ENCODE measurements around the gene NFAM1.

Gene NFAM1

DNA sequence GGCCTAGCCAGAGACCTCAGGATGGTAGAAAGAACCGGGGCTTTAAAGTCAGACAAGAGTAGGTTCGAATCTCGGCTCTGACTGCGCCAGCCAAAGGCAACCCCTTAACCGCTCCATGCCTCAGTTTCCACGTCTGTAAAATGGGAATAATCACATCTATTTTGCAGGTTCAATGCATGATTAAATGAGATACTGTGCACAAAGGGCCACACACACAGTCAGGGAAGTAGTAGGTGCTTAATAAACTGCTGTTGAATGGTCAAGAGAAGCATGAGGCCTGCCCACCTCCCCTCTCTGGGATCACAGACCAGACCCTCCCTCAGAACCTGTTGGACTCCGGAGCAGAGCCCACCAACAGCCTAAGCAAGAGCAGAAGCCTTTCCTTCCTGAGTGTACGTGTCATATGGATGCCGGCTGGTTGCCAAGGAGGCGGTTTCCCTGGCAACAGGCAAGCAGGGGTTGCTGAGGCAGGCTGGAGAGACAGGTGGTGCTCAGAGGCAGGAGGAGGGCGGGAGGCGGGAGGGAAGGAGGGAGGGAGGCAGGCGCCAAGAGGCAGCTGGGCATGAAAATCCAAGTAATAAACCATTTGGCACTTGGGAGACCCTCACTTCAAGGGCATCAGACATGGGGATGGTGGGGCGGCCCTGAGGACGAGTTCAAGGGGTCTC, 43.9 kb downstream of the NFAM1 start:
- Histone ChIP-seq H3K27me3 (ENCODE audit: control insufficient read depth in 1 of 2, insufficient read depth in 2 of 2, low read length in 2 of 2) (no peaks in the 10 kb centered on the region), H3K4me1 (ENCODE audit: insufficient read depth, low read length) (no peaks in the 10 kb centered on the region), H3K36me3 (ENCODE audit: insufficient read depth, low read length) (no peaks in the 10 kb centered on the region), H3K27ac (ENCODE audit: low read depth, low read length) (no peak overlapping the region), H3K9me3 (ENCODE audit: low read length) (no peaks in the 10 kb centered on the region), H3K9ac (ENCODE audit: low read length) (no peak overlapping the region), H3K4me3 (ENCODE audit: low read depth in 1 of 2, low read length in 2 of 2) (no peak overlapping the region)

DNA sequence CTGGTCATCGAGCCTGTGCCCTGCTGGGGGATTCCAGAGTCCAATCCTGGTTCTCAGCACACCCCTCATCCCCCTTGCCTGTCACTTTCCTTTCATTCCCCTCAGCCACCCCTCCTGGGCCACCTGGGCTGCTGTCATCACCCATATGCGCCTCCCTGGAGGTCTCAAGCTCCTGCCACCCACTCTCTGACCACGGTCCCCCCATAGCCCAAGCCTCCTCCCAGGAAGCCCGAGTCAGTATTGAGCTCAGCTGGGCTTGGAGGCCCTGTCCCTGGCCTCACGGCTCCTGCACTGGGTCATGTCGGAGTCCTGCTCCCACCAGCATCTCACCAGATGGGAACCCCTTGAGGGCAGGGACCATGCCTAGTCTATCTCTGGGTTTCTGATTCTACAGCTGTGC, 44.6 kb downstream of the NFAM1 start:
- no peaks in the 10 kb centered on the region for H3K36me3 ChIP-seq (ENCODE audit: insufficient read depth, low read length)

DNA sequence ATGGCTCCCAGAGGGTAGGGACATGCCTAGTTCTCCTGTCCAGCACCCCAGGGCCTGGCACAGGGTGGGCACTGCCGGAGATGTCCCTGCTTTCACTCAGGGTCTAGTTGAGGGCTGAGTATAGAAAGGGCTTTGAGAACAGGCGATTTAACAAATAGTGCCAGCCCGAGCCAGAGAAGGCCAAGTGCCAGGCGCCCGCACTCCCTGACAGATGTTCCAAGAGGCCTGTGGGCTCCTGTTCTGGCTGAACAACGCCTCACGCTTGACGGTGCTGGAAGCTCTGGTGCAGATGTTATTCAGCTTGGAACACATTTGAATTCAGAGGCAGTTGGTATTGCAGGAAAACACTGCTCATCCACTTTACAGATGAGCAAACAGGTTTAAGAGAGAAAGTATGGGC, 46.5 kb downstream of the NFAM1 start:
- H3K9me3 ChIP-seq (ENCODE audit: low read length), result no peaks in the 10 kb centered on the region
- H3K27me3 ChIP-seq (ENCODE audit: control insufficient read depth in 1 of 2, insufficient read depth in 2 of 2, low read length in 2 of 2), result no peaks in the 10 kb centered on the region
- no peaks in the 10 kb centered on the region for H3K36me3 ChIP-seq (ENCODE audit: insufficient read depth, low read length)
- H3K4me1 ChIP-seq (ENCODE audit: insufficient read depth, low read length), result no peaks in the 10 kb centered on the region
- H3K4me3 ChIP-seq (ENCODE audit: low read depth in 1 of 2, low read length in 2 of 2), result no peak overlapping the region
- no peak overlapping the region for H3K9ac ChIP-seq (ENCODE audit: low read length)
- H3K27ac ChIP-seq (ENCODE audit: low read depth, low read length), result no peak overlapping the region

More for the DNA sequence above, 44.6 kb downstream of the NFAM1 start:
- Histone ChIP-seq H3K9me3 (ENCODE audit: low read length) (no peaks in the 10 kb centered on the region), H3K4me3 (ENCODE audit: low read depth in 1 of 2, low read length in 2 of 2) (no peak overlapping the region), H3K9ac (ENCODE audit: low read length) (no peak overlapping the region), H3K4me1 (ENCODE audit: insufficient read depth, low read length) (no peaks in the 10 kb centered on the region), H3K27ac (ENCODE audit: low read depth, low read length) (no peak overlapping the region), H3K27me3 (ENCODE audit: control insufficient read depth in 1 of 2, insufficient read depth in 2 of 2, low read length in 2 of 2) (no peaks in the 10 kb centered on the region)

DNA sequence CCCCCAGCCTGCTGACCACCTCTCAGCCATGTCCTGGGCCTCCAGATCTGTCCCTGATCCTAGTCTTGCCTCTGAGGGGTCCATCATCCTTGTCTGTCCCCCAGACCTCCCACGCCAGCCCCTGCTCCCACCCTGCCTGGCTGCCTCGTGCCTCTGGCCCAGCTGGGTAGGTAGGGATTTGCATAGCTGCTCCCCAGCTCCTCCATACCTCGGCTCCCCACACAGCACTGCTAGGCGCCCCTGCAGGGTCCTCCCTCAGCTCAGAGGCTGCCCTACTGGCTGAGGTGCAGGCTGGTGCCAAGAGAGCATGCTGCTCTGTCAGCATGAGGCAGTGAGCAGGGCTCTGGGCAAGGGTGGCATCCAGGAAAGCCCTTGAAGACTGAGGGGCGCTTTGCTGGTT, 47.7 kb downstream of the NFAM1 start:
- Histone ChIP-seq H3K4me3 (ENCODE audit: low read depth in 1 of 2, low read length in 2 of 2) (no peak overlapping the region), H3K27ac (ENCODE audit: low read depth, low read length) (no peak overlapping the region), H3K4me1 (ENCODE audit: insufficient read depth, low read length) (no peaks in the 10 kb centered on the region), H3K27me3 (ENCODE audit: control insufficient read depth in 1 of 2, insufficient read depth in 2 of 2, low read length in 2 of 2) (no peaks in the 10 kb centered on the region), H3K9me3 (ENCODE audit: low read length) (no peaks in the 10 kb centered on the region), H3K36me3 (ENCODE audit: insufficient read depth, low read length) (no peaks in the 10 kb centered on the region), H3K9ac (ENCODE audit: low read length) (no peak overlapping the region)

DNA sequence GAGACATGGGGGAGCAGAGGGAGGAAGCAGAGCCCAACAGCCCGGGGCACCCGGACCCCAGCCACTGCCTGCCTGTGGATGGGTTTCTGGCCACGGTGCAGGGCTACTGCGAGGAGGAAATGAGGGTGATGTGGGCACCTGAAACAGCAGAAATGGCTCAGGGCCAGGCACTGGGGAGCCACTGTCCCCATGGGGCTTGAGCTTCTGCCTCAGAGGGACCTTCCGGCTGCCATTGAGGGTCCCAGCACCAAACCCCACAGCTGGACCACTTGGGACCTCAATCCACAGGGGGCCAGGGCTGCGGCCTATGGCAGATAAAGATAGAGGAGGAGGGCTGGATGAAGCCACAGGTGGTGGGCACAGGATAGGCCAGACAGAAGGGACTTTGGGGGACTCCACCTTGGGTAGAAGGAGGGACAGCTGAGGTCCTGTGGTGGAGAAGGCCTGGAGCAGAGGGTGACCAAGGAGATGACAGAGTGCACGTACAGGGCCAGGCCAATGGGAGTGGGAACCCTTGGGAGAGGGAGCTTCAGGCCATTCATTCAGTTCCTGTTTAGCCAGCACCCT, 48.3 kb downstream of the NFAM1 start:
- H3K9ac ChIP-seq (ENCODE audit: low read length), result no peak overlapping the region
- H3K4me3 ChIP-seq (ENCODE audit: low read depth in 1 of 2, low read length in 2 of 2), result no peak overlapping the region
- no peak overlapping the region for H3K27ac ChIP-seq (ENCODE audit: low read depth, low read length)
- no peaks in the 10 kb centered on the region for H3K9me3 ChIP-seq (ENCODE audit: low read length)
- H3K27me3 ChIP-seq (ENCODE audit: control insufficient read depth in 1 of 2, insufficient read depth in 2 of 2, low read length in 2 of 2), result no peaks in the 10 kb centered on the region
- no peaks in the 10 kb centered on the region for H3K4me1 ChIP-seq (ENCODE audit: insufficient read depth, low read length)
- H3K36me3 ChIP-seq (ENCODE audit: insufficient read depth, low read length), result no peaks in the 10 kb centered on the region

DNA sequence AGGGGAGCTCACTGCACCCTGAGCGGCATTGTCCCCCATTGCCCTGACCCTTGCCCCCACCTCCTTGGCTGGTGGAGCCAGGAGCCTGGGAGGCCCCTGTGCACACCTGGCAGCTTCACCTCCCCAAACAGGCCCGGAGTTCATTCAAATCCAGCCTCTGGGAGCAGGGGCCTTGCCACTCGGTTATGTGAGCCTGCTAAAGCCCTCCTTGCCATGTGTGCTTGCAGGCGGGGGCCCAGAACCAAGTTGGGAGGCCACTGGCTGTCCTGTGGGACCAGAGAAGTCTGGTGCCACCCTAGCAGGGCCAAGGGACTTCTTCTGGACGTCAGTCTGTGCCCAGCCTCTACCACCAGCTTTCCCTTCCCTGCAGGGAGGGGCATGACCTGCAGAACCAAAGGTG, 48.9 kb downstream of the NFAM1 start:
- Histone ChIP-seq H3K36me3 (ENCODE audit: insufficient read depth, low read length) (no peaks in the 10 kb centered on the region), H3K9ac (ENCODE audit: low read length) (no peak overlapping the region), H3K27ac (ENCODE audit: low read depth, low read length) (no peak overlapping the region), H3K4me1 (ENCODE audit: insufficient read depth, low read length) (no peaks in the 10 kb centered on the region), H3K4me3 (ENCODE audit: low read depth in 1 of 2, low read length in 2 of 2) (no peak overlapping the region), H3K9me3 (ENCODE audit: low read length) (no peaks in the 10 kb centered on the region), H3K27me3 (ENCODE audit: control insufficient read depth in 1 of 2, insufficient read depth in 2 of 2, low read length in 2 of 2) (no peaks in the 10 kb centered on the region)

DNA sequence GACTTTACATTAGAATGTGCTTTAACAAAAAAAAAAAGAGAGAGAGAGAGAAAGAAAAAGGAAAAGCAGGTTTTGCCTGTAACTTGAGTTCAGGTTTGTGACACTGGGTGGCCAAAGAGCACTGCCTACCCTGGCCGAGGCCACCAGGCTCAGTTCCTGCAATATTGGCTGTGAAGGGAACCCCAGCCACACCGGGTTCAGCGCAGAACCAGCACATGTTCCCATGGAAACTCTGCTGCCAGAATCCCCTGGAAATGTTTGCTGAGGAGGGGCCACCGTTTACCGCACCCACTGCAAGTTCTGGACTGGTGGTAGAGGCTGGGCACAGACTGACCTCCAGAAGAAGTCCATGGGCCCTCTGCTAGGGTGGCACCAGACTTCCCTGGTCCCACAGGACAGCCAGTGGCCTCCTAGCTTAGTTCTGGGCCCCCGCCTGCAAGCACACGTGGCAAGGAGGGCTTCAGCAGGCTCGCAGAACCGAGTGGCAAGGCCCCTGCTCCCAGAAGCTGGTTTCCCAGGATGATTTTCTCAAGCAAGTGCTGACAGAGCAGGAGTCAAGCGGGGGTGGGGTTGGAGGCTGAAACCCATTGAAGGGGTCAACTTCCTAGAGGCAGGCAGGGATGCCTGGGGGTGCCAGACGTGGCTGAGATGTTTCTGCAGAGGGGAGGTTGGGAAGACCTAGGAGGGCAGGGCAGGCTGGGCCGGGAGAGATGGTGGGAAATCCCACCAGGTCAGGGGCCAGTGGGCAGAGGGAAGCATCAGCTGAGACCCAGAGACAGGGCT, 51.2 kb downstream of the NFAM1 start:
- H3K27me3 ChIP-seq (ENCODE audit: control insufficient read depth in 1 of 2, insufficient read depth in 2 of 2, low read length in 2 of 2), result no peaks in the 10 kb centered on the region
- H3K4me1 ChIP-seq (ENCODE audit: insufficient read depth, low read length), result peaks cover 1% of the 10 kb centered on the region
- no peaks in the 10 kb centered on the region for H3K9me3 ChIP-seq (ENCODE audit: low read length)
- no peak overlapping the region for H3K27ac ChIP-seq (ENCODE audit: low read depth, low read length)
- no peak overlapping the region for H3K9ac ChIP-seq (ENCODE audit: low read length)
- H3K4me3 ChIP-seq (ENCODE audit: low read depth in 1 of 2, low read length in 2 of 2), result no peak overlapping the region
- H3K36me3 ChIP-seq (ENCODE audit: insufficient read depth, low read length), result no peaks in the 10 kb centered on the region

DNA sequence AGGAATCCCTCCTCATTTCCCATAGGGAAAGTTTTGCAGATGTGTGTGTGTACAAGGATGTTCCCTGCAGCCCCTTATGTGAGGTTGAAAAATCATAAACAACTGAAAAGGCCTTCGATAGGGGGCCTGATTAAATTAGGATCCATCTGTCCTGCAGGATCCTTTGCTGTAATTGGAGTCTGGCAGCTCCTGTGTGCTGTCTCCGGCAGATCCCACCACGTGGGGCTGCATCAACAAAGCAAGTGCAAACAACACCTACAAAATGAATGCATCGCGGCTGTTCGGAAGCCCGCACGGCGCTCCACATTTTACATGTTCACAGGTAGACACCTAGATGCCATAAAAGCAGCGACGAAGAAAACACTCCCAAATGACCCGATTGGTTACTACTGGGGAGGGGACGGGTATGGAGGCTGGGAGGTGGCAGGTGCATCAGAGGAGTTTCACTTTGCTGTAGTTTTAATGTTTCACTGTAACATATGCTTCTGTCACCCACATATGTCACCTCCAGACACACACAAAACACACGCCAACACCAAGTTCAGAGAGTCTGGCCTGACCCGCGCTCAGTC, 52.2 kb downstream of the NFAM1 start:
- Histone ChIP-seq H3K4me3 (ENCODE audit: low read depth in 1 of 2, low read length in 2 of 2) (no peak overlapping the region), H3K9ac (ENCODE audit: low read length) (no peak overlapping the region), H3K27ac (ENCODE audit: low read depth, low read length) (no peak overlapping the region), H3K4me1 (ENCODE audit: insufficient read depth, low read length) (peaks cover 4% of the 10 kb centered on the region), H3K36me3 (ENCODE audit: insufficient read depth, low read length) (no peaks in the 10 kb centered on the region), H3K27me3 (ENCODE audit: control insufficient read depth in 1 of 2, insufficient read depth in 2 of 2, low read length in 2 of 2) (no peaks in the 10 kb centered on the region), H3K9me3 (ENCODE audit: low read length) (no peaks in the 10 kb centered on the region)

DNA sequence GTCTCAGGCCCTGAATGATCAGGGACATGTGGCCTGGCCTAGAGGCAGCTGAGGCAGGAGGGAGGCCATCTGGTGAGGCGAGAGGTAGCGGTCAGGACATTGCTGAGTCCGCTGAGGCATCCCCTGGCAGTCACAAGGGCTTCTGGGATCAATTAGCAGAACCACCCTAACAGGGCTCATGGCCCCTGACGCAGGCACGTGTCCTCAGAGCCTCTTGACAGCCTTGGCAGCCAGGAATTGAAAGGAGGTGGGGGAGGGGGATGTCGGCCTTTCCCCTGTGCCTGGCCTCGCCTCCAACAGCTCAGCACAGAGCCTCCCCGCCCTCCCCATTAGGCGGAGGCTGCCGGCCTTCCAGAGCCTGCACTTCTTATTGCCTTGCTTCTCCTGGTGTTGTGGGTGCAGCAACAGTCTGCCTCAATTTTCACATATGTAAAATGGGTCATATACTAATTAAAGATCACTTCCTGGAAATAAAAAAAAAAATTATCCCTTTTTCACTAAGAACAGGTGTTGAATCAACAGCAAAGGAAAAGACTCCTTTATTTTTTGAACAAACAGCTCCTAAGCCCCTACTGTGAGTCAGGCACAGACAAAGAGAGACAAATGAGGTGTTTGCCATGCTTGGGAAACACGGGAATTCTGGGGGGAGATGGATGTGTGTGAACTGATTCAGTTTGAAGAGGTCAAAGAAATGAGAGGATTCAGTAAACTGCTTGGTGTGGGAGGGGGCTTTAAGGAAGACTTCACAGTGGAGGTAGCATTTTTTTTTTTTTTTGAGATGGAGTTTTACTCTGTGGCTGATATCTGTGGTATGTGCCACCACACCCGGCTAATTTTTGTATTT, 55.3 kb downstream of the NFAM1 start:
- Histone ChIP-seq H3K4me1 (ENCODE audit: insufficient read depth, low read length) (peaks cover 4% of the 10 kb centered on the region), H3K27ac (ENCODE audit: low read depth, low read length) (no peak overlapping the region), H3K4me3 (ENCODE audit: low read depth in 1 of 2, low read length in 2 of 2) (no peak overlapping the region), H3K9me3 (ENCODE audit: low read length) (no peaks in the 10 kb centered on the region), H3K27me3 (ENCODE audit: control insufficient read depth in 1 of 2, insufficient read depth in 2 of 2, low read length in 2 of 2) (no peaks in the 10 kb centered on the region), H3K36me3 (ENCODE audit: insufficient read depth, low read length) (no peaks in the 10 kb centered on the region), H3K9ac (ENCODE audit: low read length) (no peak overlapping the region)

DNA sequence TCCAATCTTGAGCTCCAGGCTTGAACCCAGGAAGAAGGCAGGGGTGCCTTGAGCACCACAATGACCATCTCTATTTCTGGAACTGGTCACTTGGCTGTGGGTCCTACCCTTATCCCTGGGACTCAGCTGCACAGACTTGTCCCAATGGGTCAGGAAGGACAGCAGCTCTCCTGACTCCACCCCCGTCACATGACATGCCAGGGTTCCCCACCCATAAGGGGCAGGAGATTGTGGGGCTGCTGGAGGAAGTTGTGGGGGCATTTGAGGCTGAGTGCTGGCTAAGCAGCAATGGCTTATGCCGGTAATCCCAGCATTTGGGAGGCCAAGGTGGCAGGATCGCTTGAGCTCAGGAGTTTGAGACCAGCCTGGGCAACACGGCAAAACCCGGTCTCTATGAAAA, 56.2 kb downstream of the NFAM1 start:
- Histone ChIP-seq H3K4me1 (ENCODE audit: insufficient read depth, low read length) (peaks cover 4% of the 10 kb centered on the region), H3K4me3 (ENCODE audit: low read depth in 1 of 2, low read length in 2 of 2) (no peak overlapping the region), H3K27me3 (ENCODE audit: control insufficient read depth in 1 of 2, insufficient read depth in 2 of 2, low read length in 2 of 2) (no peaks in the 10 kb centered on the region), H3K36me3 (ENCODE audit: insufficient read depth, low read length) (no peaks in the 10 kb centered on the region), H3K27ac (ENCODE audit: low read depth, low read length) (no peak overlapping the region), H3K9me3 (ENCODE audit: low read length) (no peaks in the 10 kb centered on the region), H3K9ac (ENCODE audit: low read length) (no peak overlapping the region)

DNA sequence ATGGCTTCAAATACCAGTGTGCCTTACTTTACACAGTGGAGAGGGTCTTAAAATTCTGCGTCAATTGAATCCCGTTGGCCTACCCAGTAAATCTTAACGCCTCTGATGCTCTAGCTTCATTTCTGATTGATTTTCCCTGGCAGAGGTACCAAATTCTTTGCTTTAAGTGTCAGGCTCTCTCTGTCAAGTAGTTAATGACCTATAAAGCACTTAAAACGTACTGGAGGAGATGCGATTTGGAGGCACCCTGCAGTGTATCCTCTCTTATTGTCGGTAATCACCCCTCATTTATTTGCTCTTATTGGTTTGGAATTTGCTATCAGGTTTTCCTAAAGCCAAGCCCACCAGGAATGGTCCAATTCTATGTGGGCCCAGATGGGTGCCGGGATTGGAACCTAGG, 59.2 kb downstream of the NFAM1 start:
- Histone ChIP-seq H3K9me3 (ENCODE audit: low read length) (no peaks in the 10 kb centered on the region), H3K4me1 (ENCODE audit: insufficient read depth, low read length) (peaks cover 13% of the 10 kb centered on the region), H3K27ac (ENCODE audit: low read depth, low read length) (no peak overlapping the region), H3K27me3 (ENCODE audit: control insufficient read depth in 1 of 2, insufficient read depth in 2 of 2, low read length in 2 of 2) (no peaks in the 10 kb centered on the region), H3K36me3 (ENCODE audit: insufficient read depth, low read length) (no peaks in the 10 kb centered on the region), H3K4me3 (ENCODE audit: low read depth in 1 of 2, low read length in 2 of 2) (no peak overlapping the region), H3K9ac (ENCODE audit: low read length) (no peak overlapping the region)
